Embryonic facial prominence (tissue), 1 donor: Measurements from ENCODE around the gene GLUD1.
"Not testable (repeated sequence)": the region's sequence is repeated elsewhere in the genome, so short reads cannot be mapped to it uniquely, and the experiment has no call there.

Experiments
- DNase-seq: peaks from one replicate; pipeline ENCODE4 v3.0.0-alpha.2; 2016; ENCODE audit errors: extremely low spot score

The GLUD1 gene

GRCh38 chr10:87090779-87091178 is 3.9 kb downstream of the GLUD1 start:
- DNase-seq: no peak

- DNase-seq: no peak
Measured at GRCh38 chr10:87089746-87090145, 4.9 kb downstream of the GLUD1 start.

GRCh38 chr10:87085537-87085936 is 9.1 kb downstream of the GLUD1 start:
- DNase-seq: no peak

GRCh38 chr10:87084291-87084782 is 10.3 kb downstream of the GLUD1 start:
- DNase-seq: peak; percentile 25

- peak; percentile 29 for DNase-seq
Measured at GRCh38 chr10:87083576-87084290, 10.9 kb downstream of the GLUD1 start.

- DNase-seq: not testable (repeated sequence)
Measured at GRCh38 chr10:87082219-87082618, 12.4 kb downstream of the GLUD1 start.

GRCh38 chr10:87081574-87081973 is 13.1 kb downstream of the GLUD1 start:
- DNase-seq: not testable (repeated sequence)

- not testable (repeated sequence) for DNase-seq
Measured at GRCh38 chr10:87080621-87081020, 14.0 kb downstream of the GLUD1 start.

GRCh38 chr10:87079106-87079836 is 15.4 kb downstream of the GLUD1 start:
- no peak for DNase-seq

GRCh38 chr10:87076421-87076820 is 18.2 kb downstream of the GLUD1 start:
- not testable (repeated sequence) for DNase-seq

- no peak for DNase-seq
Measured at GRCh38 chr10:87072449-87072848, 22.2 kb downstream of the GLUD1 start.

GRCh38 chr10:87068281-87068680 is 26.4 kb downstream of the GLUD1 start:
- no peak for DNase-seq

GRCh38 chr10:87066865-87067264 is 27.8 kb downstream of the GLUD1 start:
- no peak for DNase-seq

- no peak for DNase-seq
Measured at GRCh38 chr10:87066178-87066577, 28.5 kb downstream of the GLUD1 start.

- DNase-seq: no peak
Measured at GRCh38 chr10:87064651-87065050, 30.0 kb downstream of the GLUD1 start.

- no peak for DNase-seq
Measured at GRCh38 chr10:87060280-87060928, 34.2 kb downstream of the GLUD1 start.

- DNase-seq: no peak
Measured at GRCh38 chr10:87059401-87059800, 35.2 kb downstream of the GLUD1 start.

GRCh38 chr10:87058171-87058570 is 36.5 kb downstream of the GLUD1 start:
- no peak for DNase-seq

- no peak for DNase-seq
Measured at GRCh38 chr10:87054373-87055295, 40.0 kb downstream of the GLUD1 start.

GRCh38 chr10:87053577-87054181 is 41.0 kb downstream of the GLUD1 start:
- DNase-seq: no peak

GRCh38 chr10:87053111-87053510 is 41.5 kb downstream of the GLUD1 start:
- DNase-seq: no peak
